Activated CD8-positive, alpha-beta memory T cell treated with anti-CD3 and anti-CD28 coated beads for 36 hours (primary cell): ENCODE measurements around the gene ERF. TPM values are rescaled to one million over a fixed set of nuclear protein-coding genes. Genes with fewer than 3 reads are reported as not detected.

ENCODE experiments used
- CTCF ChIA-PET: fragments of 350-600 bp; sonication (Branson Sonifier 250); formaldehyde crosslinking; loops from one replicate; lab custom pipeline; 2021; ENCODE audit warnings: antibody characterized with exemption; lab: Charles Lee
- POLR2A ChIA-PET: fragments of 350-600 bp; sonication (Branson Sonifier 250); formaldehyde crosslinking; loops from one replicate; lab custom pipeline; 2021; ENCODE audit warnings: antibody characterized with exemption; lab: Charles Lee
- total RNA-seq, 2 experiments: library from RNA; stranded (reverse); gene quantifications; one replicate each; pipeline ENCODE4 v1.2.3, GENCODE V29; 2021

The ERF gene
- total RNA-seq, 2 experiments from 2014 or later = 70.0 to 70.8 TPM

- POLR2A ChIA-PET = interaction anchor here (0.9 to 2.3 kb wide), 5 partner anchors 10 to 159 kb away, joined by 3 to 12 read pairs (median 6); partner anchors contain the start of gene GSK3A
- CTCF ChIA-PET = interaction anchor here (0.6 to 4.8 kb wide), 21 partner anchors 9 to 198 kb away, joined by 3 to 50 read pairs (median 5); partner anchors contain the start of genes CIC, DEDD2, GSK3A and PAFAH1B3
Measured at GRCh38 chr19:42279902-42280814, 25.2 kb upstream of the ERF start.

GRCh38 chr19:42279155-42279901, 24.4 kb upstream of the ERF start:
- CTCF ChIA-PET = interaction anchor here (0.6 to 4.8 kb wide), 22 partner anchors 9 to 198 kb away, joined by 3 to 50 read pairs (median 5); partner anchors contain the start of genes CIC, DEDD2, GSK3A and PAFAH1B3
- POLR2A ChIA-PET = interaction anchor here (0.5 to 2.3 kb wide), 7 partner anchors 9 to 158 kb away, joined by 3 to 12 read pairs (median 6); partner anchors contain the start of gene GSK3A

DNA sequence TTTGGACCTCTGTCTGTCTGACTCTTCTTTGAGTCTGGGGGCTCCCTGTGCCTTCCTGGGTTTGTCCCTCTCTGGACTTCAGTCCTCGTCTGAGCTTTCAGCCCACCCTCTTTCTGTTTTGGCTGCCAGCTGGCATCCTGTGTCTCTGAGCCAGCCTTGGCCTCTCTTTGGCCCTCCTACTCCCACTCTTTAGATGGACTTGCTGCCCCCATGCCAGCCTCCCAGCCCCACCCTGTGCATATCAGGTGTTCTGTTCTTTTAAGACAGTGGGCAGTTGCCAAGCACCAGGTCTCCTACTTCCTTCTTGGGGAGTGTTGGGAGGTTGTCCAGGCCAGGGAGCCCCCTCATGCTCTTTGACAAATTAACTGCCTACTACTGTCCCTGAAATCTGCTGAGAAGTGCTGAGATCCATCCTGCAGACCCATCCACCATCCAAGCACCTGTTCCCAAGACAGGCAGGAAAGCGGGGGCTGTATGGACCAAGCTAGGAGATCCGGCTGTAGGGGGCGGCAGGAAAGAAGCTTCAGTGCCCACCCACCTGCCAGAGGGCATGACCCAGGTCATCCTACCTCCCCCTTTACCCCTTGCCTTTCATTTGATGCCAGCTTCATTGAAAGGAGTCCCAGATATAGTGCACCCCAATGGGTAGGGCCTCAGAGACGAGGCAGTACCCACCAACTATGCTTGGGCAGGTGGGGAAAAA, 23.7 kb upstream of the ERF start:
- ChIA-PET POLR2A (interaction anchor here (0.5 to 2.3 kb wide), 5 partner anchors 8 to 126 kb away, joined by 3 to 12 read pairs (median 6); partner anchors contain the start of gene GSK3A), CTCF (interaction anchor here (1.3 to 4.8 kb wide), 10 partner anchors 8 to 170 kb away, joined by 3 to 50 read pairs (median 6); partner anchors contain the start of genes CIC, DEDD2 and GSK3A)

GRCh38 chr19:42277821-42278451, 23.0 kb upstream of the ERF start:
- POLR2A ChIA-PET = interaction anchor here (0.8 kb wide), 1 partner anchor 22 kb away, joined by 3 read pairs; no protein-coding TSS in a partner anchor
- CTCF ChIA-PET = interaction anchor here (1.3 to 2.7 kb wide), 5 partner anchors 8 to 41 kb away, joined by 3 to 31 read pairs (median 3); partner anchors contain the start of gene CIC

- ChIA-PET POLR2A (interaction anchor here (0.7 kb wide), 1 partner anchor 78 kb away, joined by 4 read pairs; no protein-coding TSS in a partner anchor), CTCF (interaction anchor here (1.3 kb wide), 1 partner anchor 14 kb away, joined by 3 read pairs; no protein-coding TSS in a partner anchor)
Measured at GRCh38 chr19:42276821-42277220, 21.9 kb upstream of the ERF start.

GRCh38 chr19:42276284-42276683, 21.4 kb upstream of the ERF start:
- POLR2A ChIA-PET = no interaction called here
- CTCF ChIA-PET = interaction anchor here (1.3 kb wide), 1 partner anchor 14 kb away, joined by 3 read pairs; no protein-coding TSS in a partner anchor

- POLR2A ChIA-PET = no interaction called here
- CTCF ChIA-PET = interaction anchor here (0.9 kb wide), 1 partner anchor 28 kb away, joined by 3 read pairs; no protein-coding TSS in a partner anchor
Measured at GRCh38 chr19:42275517-42275916, 20.6 kb upstream of the ERF start.

DNA sequence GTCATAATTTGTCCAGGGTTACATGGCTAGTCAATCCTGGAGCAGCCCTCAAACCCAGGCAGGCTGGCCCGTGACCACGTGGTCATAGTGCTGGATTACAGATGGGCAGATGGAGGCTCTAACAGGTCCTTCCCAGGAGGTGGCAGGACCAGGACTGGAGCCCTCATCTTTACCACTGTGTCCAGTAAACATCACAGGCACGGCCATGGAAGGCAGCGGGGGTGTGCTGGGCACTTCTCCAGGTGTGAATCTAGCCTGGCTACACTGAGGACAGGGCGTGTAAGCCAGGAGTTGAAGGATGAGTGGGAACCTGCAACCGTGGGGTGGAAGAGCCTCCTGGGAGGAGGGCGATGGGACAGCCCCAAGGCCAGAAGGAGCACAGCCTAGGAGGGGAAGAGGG, 20.2 kb upstream of the ERF start:
- CTCF ChIA-PET = interaction anchor here (0.9 kb wide), 1 partner anchor 28 kb away, joined by 3 read pairs; no protein-coding TSS in a partner anchor
- POLR2A ChIA-PET = no interaction called here

- CTCF ChIA-PET = no interaction called here
- POLR2A ChIA-PET = no interaction called here
Measured at GRCh38 chr19:42274065-42274682, 19.2 kb upstream of the ERF start.

- POLR2A ChIA-PET = no interaction called here
- CTCF ChIA-PET = interaction anchor here (2.2 kb wide), 1 partner anchor 9 kb away, joined by 10 read pairs; no protein-coding TSS in a partner anchor
Measured at GRCh38 chr19:42273407-42274064, 18.6 kb upstream of the ERF start.

DNA sequence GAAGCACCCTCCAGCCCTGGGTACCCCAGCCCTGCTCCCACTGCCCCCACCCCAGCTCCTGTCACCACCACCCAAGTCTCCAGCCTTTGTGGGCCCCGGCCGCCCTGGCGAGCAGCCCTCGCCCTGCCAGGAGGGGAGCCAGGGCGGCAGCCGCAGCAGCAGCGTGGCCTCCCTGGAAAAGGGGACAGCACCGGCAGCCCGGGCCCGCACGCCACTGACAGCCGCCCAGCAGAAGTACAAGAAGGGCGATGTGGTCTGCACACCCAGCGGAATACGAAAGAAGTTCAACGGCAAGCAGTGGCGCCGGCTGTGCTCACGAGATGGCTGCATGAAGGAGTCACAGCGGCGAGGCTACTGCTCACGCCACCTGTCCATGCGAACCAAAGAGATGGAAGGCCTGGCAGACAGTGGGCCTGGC, 18.1 kb upstream of the ERF start:
- POLR2A ChIA-PET = interaction anchor here (0.6 kb wide), 1 partner anchor 15 kb away, joined by 3 read pairs; no protein-coding TSS in a partner anchor
- CTCF ChIA-PET = interaction anchor here (2.2 kb wide), 1 partner anchor 9 kb away, joined by 10 read pairs; no protein-coding TSS in a partner anchor

DNA sequence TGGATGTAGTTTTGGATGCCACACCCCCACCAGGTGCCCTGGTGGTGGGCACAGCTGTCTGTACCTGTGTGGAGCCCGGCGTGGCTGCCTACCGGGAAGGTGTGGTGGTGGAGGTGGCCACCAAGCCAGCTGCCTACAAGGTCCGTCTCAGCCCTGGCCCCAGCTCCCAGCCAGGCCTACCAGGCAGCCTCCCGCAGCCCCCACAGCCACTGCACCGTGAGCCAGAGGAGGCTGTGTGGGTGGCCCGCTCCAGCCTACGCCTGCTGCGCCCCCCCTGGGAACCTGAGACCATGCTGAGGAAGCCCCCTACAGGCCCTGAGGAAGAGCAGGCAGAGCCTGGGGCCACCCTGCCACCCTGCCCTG, 17.6 kb upstream of the ERF start:
- POLR2A ChIA-PET = interaction anchor here (0.6 kb wide), 1 partner anchor 14 kb away, joined by 3 read pairs; no protein-coding TSS in a partner anchor

GRCh38 chr19:42271861-42272534, 17.1 kb upstream of the ERF start:
- ChIA-PET POLR2A (interaction anchor here (0.6 to 1.2 kb wide), 2 partner anchors 10 to 14 kb away, joined by 3 read pairs; no protein-coding TSS in a partner anchor), CTCF (interaction anchor here (2.2 to 3.2 kb wide), 3 partner anchors 7 to 28 kb away, joined by 10 to 31 read pairs (median 18); no protein-coding TSS in a partner anchor)

More for the DNA sequence above, 17.6 kb upstream of the ERF start:
- CTCF ChIA-PET = interaction anchor here (2.2 kb wide), 1 partner anchor 10 kb away, joined by 10 read pairs; no protein-coding TSS in a partner anchor

DNA sequence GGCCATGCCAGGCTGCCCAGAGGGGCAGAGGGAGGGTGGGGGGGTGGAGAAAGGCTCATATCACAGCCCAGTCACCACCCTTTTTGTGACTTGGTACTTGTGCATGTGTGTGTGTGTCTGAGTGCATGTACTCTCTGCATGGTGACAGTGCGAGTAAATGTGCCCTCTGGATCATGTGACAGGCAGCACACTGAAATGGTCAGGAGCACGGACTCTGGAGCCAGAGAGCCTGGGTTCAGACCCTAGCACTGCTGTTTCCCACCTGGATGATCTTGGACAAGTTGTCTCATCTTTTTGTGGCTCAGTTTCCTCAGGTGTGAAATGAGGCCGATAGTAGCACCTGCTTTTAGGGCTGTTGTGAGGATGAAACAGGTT, 16.1 kb upstream of the ERF start:
- CTCF ChIA-PET = interaction anchor here (1.0 to 3.2 kb wide), 6 partner anchors 8 to 138 kb away, joined by 3 to 31 read pairs (median 7); partner anchors contain the start of gene POU2F2
- POLR2A ChIA-PET = interaction anchor here (0.9 to 1.7 kb wide), 4 partner anchors 8 to 28 kb away, joined by 3 to 12 read pairs (median 6); partner anchors contain the start of gene GSK3A

GRCh38 chr19:42270346-42271044, 15.6 kb upstream of the ERF start:
- CTCF ChIA-PET = interaction anchor here (1.0 to 3.2 kb wide), 5 partner anchors 9 to 138 kb away, joined by 3 to 31 read pairs (median 4); partner anchors contain the start of gene POU2F2
- POLR2A ChIA-PET = interaction anchor here (0.5 to 1.7 kb wide), 8 partner anchors 9 to 1994 kb away, joined by 3 to 12 read pairs (median 3); partner anchors contain the start of gene GSK3A
